SK-N-SH treated with all-trans-retinoic acid at 6 μM for 48 hours (cell line): ENCODE data around the gene ADSS1.

Source experiments
- BACH2 ChIP-seq: fragments of 250-450 bp; sonication (Bioruptor Pico); IDR thresholded peaks from 2 replicates; pipeline ENCODE4 v1.9.0; 2021; ENCODE audit warnings: mild to moderate bottlenecking, borderline replicate concordance
- TCF4 ChIP-seq: fragments of 250-450 bp; sonication (Bioruptor Pico); IDR thresholded peaks from 2 replicates; pipeline ENCODE4 v1.8.0; 2021; ENCODE audit warnings: mild to moderate bottlenecking, moderate library complexity, borderline replicate concordance

- TF ChIP-seq BACH2 (CRISPR knock-in tag) (no peak), TCF4 (CRISPR knock-in tag) (no peak)
These were observed at the start of gene ADSS1 for GRCh38 chr14:104723651-104724406.
